Activated CD8-positive, alpha-beta memory T cell treated with anti-CD3 and anti-CD28 coated beads, Interleukin-2, amount 10 ng/mL, durations not matched to agents 7 days and 5 days (primary cell): Measurements from ENCODE around the gene MAOA. TPM values are rescaled to one million over a fixed set of nuclear protein-coding genes. Genes with fewer than 3 reads are reported as not detected.

ENCODE experiments used
- ATAC-seq: fragments of 150-1000 bp; cut with Tn5 transposase; one replicate; pipeline ENCODE4 v1.10.0; 2021; ENCODE audit warnings: moderate library complexity
- CTCF ChIA-PET: fragments of 350-600 bp; sonication (Branson Sonifier 250); formaldehyde crosslinking; loops from one replicate; lab custom pipeline; 2021; ENCODE audit warnings: antibody characterized with exemption; lab: Charles Lee
- DNase-seq: peaks from one replicate; pipeline ENCODE4 v3.0.0-alpha.2; 2020
- H3K27ac Mint-ChIP-seq: one replicate; pipeline ENCODE4 v1.8.0; 2021; ENCODE audit warnings: mild to moderate bottlenecking, mixed read lengths
- H3K27me3 Mint-ChIP-seq: one replicate; pipeline ENCODE4 v1.8.0; 2021; ENCODE audit warnings: mixed read lengths
- H3K36me3 Mint-ChIP-seq: one replicate; pipeline ENCODE4 v1.8.0; 2021; ENCODE audit warnings: mild to moderate bottlenecking, mixed read lengths
- H3K4me1 Mint-ChIP-seq: one replicate; pipeline ENCODE4 v1.8.0; 2021; ENCODE audit warnings: mixed read lengths
- H3K4me3 Mint-ChIP-seq: one replicate; pipeline ENCODE4 v1.8.0; 2021; ENCODE audit warnings: mild to moderate bottlenecking, moderate library complexity, mixed read lengths
- H3K9me3 Mint-ChIP-seq: one replicate; pipeline ENCODE4 v1.8.0; 2022; ENCODE audit warnings: low read depth, mixed read lengths
- total RNA-seq, 2 experiments: library from RNA; stranded (reverse); gene quantifications; one replicate each; pipeline ENCODE4 v1.2.3, GENCODE V29; 2021

The MAOA gene
- total RNA-seq, 2 experiments from 2014 or later: 2.6 to 3.1 TPM

DNA sequence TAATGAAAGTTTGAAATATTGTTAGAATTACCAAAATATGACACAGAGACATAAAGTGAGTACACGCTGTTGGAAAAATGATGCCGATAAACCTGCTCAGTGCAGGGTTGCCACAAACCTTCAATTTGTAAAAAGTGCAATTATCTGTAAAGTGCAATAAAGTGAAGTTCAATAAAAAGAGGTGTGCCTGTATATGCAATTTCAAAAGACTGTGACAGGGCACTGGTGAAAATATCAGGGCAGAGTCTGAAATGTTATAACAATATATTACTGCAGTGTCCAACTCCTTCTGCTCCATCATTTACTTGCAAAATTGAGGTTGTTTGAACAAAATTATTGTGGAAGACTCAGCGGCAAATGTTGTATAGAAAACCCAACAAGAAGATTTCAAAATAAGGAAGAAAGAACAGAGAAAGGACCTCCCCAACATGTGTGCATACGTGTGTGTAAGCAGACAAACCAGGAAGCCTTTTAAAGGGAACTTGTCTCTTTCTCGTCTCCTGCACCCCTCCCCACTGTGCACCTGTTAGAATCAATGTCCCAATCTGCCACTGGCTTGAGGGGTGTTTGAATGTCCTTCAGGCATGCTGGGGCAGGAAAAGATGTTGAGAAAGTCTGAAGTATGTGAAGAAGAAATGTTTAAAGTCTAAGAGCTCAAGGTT lies 130.0 kb downstream of the MAOA start:
- no peak overlapping the region for H3K4me3 Mint-ChIP-seq
- H3K4me1 Mint-ChIP-seq: no peaks in the 10 kb centered on the region
- H3K27me3 Mint-ChIP-seq: peaks cover 2% of the 10 kb centered on the region
- H3K36me3 Mint-ChIP-seq: no peaks in the 10 kb centered on the region
- no peaks in the 10 kb centered on the region for H3K9me3 Mint-ChIP-seq
- CTCF ChIA-PET: no interaction called here
- ATAC-seq: no peak
- no peak overlapping the region for H3K27ac Mint-ChIP-seq
- no peak for DNase-seq

Other genes with a start within 250 kb of the MAOA start
- gene MAOB, start 226.2 kb downstream of the MAOA start, total RNA-seq: not detected